GM21360 (cell line): Measurements from ENCODE around the gene RPL10.
A peak's percentile ranks its signal among the peaks of the same experiment; 100 is the strongest.

Experiments
- ATAC-seq: cut with Tn5 transposase; IDR thresholded peaks from one replicate; pipeline ENCODE4 v1.9.1; 2021; ENCODE audit warnings: mild to moderate bottlenecking, moderate library complexity; ENCODE audit not compliant: unreplicated experiment

The RPL10 gene

GRCh38 chrX:154428176-154429171, 30.3 kb downstream of the RPL10 start, which contains the start of gene ATP6AP1:
Gene ATP6AP1 (plus strand): TSS chrX:154428677. CDS start chrX:154428693, 16 bp downstream.
- ATAC-seq, result peak; percentile 93

DNA sequence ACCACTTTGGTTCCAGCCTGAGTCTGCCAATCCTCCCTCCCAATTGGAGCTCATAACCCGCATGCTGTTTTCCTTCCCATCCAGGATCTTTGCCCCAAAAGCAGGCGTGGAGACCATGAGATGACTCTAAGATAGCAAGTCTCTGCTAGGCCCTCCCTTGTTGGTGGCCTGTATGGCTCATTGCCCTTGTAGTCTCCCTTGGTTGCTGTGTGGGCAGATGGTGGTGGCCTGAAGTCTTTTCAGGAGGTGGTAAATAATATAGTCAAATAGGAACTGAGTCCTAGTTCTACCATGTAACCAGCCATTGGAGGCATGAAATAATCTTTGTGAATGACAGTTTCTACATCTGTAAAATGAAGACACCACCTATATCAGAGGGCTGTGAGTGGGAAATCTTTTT, 31.5 kb downstream of the RPL10 start:
- ATAC-seq, result no peak

DNA sequence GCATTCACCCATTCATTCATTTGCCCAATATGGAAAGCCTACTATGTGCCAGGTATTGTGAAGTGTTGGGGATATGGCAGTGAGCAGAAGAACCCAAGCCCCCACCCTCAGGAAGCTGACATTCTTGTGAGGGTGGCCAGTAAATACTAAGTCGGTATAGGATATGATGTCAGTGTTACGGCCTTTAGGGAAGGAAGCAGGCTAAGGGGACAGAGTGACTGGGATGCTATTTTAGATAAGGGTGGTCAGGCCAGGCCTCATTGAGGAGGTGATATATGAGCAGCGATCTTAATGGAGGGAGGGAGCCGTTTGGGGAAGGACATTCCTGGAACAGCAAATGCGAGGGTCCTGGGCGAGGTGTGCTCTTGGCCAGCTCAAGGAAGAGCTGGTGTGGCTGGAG, 32.3 kb downstream of the RPL10 start:
- ATAC-seq, result no peak

- ATAC-seq, result no peak
Measured at GRCh38 chrX:154430916-154431315, 32.7 kb downstream of the RPL10 start.

- no peak for ATAC-seq
Measured at GRCh38 chrX:154431341-154431740, 33.2 kb downstream of the RPL10 start.

DNA sequence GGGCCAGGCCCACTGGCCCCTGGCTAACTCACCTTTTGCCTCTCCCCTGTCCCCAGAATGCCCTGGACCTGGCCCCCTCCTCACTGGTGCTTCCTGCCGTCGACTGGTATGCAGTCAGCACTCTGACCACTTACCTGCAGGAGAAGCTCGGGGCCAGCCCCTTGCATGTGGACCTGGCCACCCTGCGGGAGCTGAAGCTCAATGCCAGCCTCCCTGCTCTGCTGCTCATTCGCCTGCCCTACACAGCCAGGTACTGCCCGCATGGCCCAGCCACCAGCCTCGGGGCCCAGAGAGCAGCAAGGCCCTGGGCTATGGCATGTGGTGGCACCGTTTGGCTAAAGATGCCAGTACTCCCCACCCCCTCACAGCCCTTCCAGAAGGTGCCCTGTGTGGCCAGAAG, 34.0 kb downstream of the RPL10 start:
- ATAC-seq, result no peak

- ATAC-seq, result no peak
Measured at GRCh38 chrX:154433605-154434004, 35.4 kb downstream of the RPL10 start.

DNA sequence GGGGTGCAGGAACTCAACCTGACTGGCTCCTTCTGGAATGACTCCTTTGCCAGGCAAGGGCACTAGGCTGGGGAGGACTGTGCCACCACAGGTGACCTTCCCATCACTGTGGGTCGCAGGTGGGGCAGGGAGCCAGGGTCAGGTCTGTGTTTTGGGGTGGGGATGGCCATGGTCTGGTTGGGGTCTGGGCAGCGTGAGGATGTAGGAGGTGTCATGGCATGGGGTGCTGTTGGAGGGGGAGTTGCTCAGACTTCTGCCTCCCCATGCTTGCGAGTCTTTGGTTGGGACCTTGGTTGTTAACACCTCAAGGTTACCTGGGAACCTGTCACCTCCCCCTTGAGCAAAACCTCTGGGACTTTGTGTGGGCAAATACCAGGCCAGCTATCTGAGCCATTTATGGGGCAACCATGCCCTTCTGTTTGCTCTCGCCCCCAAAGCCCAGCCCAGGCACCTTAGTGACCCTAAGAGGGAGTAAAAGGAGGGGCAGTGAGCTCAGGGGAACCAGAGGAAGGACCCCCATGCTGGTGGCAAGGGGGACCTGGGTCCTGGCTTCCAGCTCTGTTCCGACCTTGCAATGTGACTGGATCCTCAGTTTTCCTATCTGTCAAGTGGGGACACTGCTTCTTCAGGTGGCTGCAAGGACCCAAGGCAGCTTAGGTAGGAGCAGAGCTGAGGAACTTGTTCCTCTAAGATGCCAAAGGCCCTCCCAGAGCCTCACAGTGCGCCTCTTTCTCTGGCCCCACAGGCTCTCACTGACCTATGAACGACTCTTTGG, 36.4 kb downstream of the RPL10 start:
- ATAC-seq, result no peak

- ATAC-seq, result no peak
Measured at GRCh38 chrX:154435171-154435733, 37.1 kb downstream of the RPL10 start.

- ATAC-seq, result no peak
Measured at GRCh38 chrX:154436374-154436982, 38.3 kb downstream of the RPL10 start.

DNA sequence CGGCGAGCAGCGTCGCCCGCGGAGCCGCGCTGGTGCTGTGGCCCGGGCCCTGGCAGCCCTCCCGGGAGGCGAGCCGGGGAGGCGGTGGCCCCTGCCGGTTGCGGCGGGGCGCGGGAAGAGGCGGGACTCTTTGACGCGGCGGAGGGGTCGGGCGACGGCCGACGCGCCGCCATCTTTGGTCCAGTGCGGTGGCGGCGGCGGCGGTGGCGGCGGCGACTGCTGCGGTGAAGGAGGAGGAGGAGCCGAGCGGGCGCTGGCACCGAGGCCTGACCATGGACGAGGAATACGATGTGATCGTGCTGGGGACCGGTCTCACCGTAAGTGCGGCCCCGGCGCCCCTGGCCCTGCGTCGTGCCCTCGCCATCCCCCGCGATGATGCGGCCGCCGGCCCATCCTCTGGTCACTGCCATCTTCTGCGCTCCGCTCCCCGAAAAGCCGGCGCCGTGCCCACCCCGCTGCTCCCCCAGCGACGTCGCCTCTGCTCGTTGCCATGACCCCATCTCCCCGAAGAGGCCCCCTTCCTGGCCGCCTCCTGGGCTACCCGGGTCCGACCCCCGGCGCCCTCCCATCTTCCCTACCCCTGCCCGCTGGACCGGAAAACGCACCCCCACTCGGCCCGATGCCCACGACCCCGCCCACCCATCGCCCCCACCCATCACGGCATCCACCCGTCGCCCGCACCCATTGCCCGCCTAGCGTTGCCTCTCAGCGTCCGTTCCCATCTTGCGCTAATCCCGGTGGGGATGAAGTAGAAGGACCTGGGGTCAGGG, 39.0 kb downstream of the RPL10 start, which contains the start of gene GDI1:
GDI1 (plus strand) TSS at position 172 of the 770 bp plus-strand sequence; CDS start at position 273, 101 bp downstream.
- no peak for ATAC-seq

- no peak for ATAC-seq
Measured at GRCh38 chrX:154437971-154438893, 40.1 kb downstream of the RPL10 start.

DNA sequence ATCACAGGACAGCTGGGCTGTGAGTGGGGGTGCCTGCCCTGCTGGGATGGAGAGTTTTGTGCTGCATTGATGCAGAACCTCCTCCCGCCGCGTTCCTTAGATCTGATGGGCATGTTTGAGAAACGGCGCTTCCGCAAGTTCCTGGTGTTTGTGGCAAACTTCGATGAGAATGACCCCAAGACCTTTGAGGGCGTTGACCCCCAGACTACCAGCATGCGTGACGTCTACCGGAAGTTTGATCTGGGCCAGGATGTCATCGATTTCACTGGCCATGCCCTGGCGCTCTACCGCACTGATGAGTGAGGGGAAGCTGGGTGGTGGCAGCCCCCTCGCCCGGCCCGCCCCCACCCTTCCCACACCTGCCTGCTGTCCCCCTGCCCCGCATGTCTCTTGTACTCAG, 41.7 kb downstream of the RPL10 start:
- ATAC-seq, result no peak

GRCh38 chrX:154440623-154441357, 42.6 kb downstream of the RPL10 start:
- ATAC-seq, result no peak

DNA sequence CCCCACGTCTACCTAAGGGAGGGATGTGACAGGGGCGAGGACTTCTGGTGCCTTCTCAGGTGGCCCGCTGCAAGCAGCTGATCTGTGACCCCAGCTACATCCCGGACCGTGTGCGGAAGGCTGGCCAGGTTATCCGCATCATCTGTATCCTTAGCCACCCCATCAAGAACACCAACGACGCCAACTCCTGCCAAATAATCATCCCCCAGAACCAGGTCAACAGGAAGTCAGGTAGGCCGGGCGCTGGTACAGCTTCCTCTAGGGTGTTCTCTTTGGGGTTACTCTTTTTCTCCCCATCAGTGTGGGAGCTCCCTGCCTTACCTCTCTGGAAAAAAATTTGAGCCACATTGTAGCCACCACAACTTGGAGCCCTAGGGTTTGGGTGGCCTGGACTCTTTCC, 43.4 kb downstream of the RPL10 start:
- no peak for ATAC-seq

GRCh38 chrX:154441984-154442707, 44.0 kb downstream of the RPL10 start:
- ATAC-seq, result no peak

DNA sequence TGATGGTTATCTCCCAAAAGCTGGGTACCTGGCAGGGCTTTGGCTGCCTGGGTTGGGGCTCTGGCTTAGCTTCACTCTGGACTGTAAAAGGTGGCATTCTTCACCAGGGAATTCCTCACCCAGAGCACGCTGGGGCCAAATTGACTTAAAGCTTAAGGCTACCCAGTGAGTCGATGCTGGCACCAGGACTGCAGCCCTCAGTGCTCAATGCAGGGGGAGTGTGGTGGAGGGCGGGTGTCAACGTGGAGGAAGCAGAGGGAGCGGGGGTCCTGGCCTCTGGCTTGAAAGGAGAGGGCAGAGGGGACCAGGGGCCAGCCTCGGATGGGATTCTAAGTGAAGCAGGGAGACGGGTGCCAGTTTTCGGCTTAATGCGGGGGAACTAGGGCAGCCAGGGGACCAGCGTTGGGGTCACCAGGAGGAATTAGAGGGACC, 45.3 kb downstream of the RPL10 start:
- ATAC-seq, result no peak
